ENCODE results near the gene CARD6.

GRCh38 chr5:40829748-40830533 lies 11.2 kb upstream of the CARD6 start:
- TF ChIP-seq CTCF (IDR thresholded peaks at IDR 0.05) (no peak), EZH2 (IDR thresholded peaks at IDR 0.05) (no peak)
